HG02870 (cell line): ENCODE measurements around the gene WFS1.

Source experiments
- ATAC-seq: cut with Tn5 transposase; IDR thresholded peaks from one replicate; pipeline ENCODE4 v1.9.1; 2021; ENCODE audit warnings: mild to moderate bottlenecking, moderate library complexity; ENCODE audit not compliant: unreplicated experiment

Gene WFS1

DNA sequence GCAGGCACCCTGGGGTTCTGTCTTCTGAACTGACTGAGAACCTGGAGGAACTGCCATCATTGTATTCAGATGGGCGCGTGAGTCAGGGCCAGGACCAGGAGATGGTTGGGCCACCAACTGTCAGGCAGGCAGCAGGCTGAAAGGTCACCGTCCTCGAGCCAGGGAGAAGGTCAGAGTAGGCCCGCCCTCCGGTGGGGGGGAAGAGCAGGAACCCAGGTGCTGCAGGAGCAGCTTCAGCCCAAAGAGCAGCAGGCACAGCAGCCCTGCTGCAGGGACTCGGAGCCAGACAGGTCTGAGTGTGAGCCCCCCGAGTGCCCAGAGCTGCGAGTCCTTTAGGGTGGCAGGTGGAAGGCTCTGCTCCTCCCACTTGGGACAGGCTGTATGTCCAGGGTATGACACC, 26.4 kb downstream of the WFS1 start:
- no peak for ATAC-seq

DNA sequence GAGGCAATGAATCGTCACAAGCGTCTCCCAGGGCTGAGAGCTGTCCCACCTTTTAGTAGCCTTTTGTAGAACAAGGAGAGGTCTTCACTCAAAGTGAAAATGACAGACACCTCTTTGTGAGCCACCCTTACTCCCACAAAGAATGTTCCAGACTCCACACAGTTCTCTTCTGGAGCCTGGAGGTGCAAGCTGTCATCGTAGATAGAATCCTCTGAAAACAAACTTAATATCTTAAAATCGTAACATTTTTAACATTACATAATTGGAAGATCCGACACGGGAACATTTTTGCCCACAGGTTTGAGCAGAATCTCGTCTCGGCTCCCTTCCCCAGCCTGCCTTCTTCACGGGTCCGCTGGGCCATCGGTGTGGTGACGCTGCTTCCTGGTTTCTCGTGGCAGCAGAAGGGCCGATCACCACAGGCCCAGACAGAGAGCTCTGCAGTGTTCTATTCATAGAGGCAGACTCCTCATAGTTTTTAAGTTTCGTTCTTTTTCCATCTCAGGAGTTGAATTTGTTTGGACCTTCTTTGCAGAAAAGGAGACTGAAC, 27.7 kb downstream of the WFS1 start:
- ATAC-seq: no peak

DNA sequence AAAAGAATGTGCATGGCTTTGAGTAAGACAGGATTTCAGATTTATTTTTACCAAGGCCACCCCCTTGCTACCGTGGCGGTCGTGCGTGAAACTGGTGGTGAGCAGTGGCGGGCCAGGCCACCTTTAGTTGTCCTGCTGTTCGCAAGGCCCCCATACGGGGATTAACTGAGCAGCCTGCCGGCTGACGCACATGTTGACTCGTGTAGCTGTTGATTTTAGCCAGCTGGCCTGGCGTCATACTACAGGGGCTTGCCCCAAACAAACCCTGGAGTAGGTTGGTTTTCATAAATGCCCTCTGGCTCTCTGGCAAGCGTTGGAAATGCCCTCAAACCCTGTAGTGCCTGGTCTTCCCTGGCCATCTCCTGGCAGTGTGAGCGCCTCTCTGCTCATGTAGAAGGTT, 28.4 kb downstream of the WFS1 start:
- no peak for ATAC-seq

DNA sequence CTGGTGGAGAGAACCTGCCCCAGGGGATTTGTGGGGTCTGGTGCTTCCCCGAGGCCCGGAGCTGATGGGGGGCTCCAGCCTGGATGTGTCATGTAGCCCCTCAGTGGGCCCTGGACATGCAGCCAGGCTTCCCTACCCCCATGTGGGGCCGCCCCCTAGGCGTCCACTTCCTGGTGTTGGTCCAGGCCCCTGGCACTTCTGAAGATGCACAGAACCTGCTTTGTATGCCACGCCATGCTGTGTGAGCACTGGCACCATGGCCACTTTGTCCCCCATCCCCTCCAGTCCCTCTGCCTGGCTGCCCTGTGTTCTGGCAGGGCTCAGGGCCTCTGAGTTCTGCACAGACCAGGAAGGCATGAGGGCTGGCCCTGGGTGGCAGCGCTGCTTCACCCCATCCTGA, 29.2 kb downstream of the WFS1 start:
- ATAC-seq: no peak

DNA sequence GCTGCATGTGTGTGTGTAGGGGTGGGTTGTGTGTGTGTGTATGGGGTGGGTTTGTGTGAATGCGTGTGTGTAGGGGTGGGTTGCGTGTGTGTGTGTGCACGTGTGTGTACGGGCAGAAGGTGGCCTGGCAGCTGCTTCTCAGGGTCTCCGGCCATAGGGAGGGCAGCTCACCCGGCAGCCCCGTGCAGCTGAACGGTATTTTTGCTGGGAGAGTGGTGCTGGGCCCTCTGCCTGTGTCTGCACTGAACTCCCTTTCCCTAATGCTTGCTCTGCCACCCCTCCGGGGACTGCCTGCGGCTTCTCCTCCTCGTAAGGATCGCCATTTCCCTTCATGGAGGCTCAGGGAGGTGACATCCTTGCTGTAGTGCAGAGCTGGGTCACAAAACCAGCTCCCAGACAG, 30.2 kb downstream of the WFS1 start:
- no peak for ATAC-seq

DNA sequence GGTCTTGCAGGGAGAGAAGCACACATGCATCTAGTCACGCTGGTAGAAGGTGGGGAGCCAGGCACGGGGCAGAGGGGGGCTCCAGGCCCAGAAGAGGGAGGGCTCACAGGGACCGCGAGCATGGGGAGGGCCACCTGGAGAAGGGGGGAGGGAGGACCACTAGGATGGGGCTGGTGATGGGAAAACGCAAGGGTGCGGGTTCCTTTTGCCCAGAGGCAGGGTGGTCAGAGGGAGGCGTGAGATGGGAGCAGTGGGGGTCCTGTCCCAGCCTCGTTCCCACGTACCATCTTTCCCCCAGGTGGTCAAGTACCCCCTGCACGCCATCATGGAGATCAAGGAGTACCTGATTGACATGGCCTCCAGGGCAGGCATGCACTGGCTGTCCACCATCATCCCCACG, 30.7 kb downstream of the WFS1 start:
- ATAC-seq: no peak

DNA sequence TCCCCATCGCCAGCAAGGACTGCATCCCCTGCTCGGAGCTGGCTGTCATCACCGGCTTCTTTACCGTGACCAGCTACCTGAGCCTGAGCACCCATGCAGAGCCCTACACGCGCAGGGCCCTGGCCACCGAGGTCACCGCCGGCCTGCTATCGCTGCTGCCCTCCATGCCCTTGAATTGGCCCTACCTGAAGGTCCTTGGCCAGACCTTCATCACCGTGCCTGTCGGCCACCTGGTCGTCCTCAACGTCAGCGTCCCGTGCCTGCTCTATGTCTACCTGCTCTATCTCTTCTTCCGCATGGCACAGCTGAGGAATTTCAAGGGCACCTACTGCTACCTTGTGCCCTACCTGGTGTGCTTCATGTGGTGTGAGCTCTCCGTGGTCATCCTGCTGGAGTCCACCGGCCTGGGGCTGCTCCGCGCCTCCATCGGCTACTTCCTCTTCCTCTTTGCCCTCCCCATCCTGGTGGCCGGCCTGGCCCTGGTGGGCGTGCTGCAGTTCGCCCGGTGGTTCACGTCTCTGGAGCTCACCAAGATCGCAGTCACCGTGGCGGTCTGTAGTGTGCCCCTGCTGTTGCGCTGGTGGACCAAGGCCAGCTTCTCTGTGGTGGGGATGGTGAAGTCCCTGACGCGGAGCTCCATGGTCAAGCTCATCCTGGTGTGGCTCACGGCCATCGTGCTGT, 31.5 kb downstream of the WFS1 start:
- ATAC-seq: no peak

DNA sequence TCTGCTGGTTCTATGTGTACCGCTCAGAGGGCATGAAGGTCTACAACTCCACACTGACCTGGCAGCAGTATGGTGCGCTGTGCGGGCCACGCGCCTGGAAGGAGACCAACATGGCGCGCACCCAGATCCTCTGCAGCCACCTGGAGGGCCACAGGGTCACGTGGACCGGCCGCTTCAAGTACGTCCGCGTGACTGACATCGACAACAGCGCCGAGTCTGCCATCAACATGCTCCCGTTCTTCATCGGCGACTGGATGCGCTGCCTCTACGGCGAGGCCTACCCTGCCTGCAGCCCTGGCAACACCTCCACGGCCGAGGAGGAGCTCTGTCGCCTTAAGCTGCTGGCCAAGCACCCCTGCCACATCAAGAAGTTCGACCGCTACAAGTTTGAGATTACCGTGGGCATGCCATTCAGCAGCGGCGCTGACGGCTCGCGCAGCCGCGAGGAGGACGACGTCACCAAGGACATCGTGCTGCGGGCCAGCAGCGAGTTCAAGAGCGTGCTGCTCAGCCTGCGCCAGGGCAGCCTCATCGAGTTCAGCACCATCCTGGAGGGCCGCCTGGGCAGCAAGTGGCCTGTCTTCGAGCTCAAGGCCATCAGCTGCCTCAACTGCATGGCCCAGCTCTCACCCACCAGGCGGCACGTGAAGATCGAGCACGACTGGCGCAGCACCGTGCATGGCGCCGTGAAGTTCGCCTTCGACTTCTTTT, 32.2 kb downstream of the WFS1 start:
- ATAC-seq: no peak

DNA sequence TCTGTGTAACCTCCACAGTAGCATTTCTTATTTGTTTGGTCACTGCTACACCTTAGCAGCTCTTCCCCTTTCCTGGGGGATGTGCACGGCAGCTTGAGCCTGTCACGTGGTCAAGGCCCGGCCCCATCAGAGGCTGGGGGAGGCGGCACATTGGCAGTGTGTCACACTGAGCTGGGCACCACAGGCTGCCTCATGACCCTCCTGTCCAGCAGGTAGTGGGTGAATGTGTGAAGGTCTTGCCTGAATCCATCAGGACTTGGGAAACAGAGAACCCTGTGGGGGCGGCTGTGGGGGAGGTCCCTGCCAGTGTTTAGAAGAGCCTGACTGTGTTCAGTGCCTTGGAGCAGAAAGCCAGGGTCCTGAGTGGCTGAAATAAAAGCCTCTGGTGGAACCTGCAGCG, 33.2 kb downstream of the WFS1 start:
- no peak for ATAC-seq

DNA sequence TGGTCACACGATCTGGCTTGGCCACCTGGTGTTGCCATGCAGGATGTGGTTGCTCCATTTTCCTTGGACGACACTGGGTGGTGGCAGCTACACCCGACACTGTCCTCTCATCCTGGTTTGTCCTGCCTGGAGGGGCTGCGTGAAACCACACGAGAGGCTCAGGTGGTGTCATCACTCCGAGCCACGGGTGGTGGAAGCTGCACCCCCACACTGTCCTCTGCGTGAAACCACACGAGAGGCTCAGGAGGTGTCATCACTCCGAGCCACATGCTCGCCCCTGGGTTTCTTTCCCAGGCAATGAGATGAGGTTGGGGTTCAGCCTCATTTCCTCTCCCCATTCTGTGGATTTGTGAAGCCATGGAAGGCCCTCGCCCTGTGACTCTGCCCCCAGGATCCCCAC, 34.3 kb downstream of the WFS1 start:
- no peak for ATAC-seq

DNA sequence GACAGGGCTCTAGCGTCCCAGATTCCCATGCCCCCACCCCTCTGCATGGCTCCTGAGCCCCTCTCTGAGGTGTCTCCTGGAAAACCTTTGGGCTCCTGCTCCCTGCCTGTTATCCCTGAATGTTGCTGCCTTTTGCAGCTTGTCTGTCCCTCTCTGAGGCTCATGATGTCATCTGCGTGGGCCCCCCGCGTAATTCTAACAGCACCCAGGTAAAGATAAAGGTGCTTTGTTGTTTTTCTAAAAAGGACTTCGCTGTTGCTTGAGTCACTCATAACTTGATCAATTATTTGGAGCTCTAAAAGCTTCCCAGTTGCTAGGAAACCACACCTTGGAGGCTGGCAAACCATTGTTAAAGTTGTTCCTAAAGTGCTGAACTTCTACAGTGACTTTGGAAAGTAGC, 36.6 kb downstream of the WFS1 start:
- ATAC-seq: no peak

DNA sequence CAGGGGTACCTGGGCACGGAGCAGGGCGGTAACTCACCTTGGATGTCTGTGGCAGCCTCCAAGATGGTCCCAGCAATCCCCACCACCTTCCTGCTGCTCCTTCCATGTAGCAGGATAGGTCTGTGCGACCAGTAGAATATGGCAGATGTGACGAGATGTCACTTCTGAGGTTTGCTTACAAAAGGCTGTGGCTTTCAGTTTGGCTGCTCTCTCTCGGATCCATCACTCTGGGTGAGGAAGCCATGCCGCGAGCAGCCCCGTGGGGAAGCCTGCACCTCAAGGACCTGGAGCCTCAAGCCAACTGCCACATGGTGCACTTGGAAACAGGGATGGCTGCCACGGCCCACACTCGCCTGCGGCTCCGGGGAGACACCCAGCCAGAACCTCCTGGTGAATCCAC, 37.6 kb downstream of the WFS1 start:
- ATAC-seq: no peak

DNA sequence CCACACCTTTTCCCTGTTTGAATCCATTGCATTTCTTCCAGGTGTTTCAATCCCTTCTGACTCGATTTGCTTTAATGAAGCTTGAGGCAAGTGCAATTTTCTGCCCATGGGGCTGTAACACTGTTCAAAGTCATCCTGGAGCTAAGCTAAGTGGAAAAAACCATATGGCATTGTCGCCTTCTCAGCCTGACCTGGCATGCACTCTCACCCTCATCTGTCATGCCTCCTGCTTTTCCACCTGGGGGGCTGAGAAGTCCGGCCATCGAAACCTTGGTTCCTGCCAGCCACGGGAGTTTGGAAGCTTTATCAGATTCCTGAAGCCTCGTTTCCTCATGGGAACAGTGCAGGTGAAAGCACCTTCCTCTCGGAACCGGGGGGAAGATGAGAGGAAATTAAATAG, 38.2 kb downstream of the WFS1 start:
- no peak for ATAC-seq

DNA sequence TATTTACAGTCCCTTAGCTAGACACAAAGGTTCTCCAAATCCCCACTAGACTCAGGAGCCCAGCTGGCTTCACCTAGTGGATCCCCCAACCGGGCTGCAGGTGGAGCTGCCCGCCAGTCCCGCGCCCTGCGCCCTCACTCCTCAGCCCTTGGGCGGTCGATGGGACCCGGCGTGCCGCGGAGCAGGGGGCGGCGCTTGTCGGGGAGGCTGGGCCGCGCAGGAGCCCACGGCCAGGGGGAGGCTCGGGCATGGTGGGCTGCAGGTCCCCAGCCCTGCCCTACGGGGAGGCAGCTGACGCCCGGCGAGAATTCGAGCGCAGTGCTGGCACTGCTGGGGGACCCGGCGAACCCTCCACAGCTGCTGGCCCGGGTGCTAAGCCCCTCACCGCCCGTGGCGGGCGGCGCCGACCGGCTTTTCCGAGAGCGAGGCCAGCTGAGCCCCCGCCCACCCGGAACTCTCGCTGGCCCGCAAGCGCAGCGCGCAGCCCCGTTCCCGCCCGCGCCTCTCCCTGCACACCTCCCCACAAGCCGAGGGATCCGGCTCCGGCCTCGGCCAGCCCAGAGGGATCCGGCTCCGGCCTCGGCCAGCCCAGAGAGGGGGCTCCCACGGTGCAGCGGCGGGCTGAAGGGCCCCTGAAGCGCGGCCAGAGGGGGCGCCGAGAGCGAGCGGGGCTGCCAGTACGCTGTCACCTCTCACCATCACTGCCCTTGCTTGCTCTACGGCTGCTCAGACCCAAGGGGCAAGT, 39.4 kb downstream of the WFS1 start:
- ATAC-seq: no peak

DNA sequence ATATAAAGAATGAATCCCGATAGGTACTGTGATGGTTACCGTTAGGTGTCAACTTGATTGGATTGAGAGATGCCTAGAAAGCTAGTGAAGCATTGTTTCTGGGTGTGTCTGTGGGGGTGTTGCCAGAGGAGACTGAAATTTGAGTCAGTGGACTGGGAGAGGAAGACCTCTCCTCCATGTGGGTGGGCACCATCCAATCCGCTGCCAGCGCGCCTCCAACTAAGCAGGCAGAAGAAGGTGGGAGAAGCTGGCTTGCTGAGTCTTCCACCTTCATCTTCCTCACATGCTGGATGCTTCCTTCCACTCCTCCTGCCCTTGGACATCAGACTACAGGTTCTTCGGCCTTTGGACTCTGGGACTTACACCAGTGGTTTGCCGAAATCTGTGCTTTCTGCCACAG, 40.1 kb downstream of the WFS1 start:
- no peak for ATAC-seq

DNA sequence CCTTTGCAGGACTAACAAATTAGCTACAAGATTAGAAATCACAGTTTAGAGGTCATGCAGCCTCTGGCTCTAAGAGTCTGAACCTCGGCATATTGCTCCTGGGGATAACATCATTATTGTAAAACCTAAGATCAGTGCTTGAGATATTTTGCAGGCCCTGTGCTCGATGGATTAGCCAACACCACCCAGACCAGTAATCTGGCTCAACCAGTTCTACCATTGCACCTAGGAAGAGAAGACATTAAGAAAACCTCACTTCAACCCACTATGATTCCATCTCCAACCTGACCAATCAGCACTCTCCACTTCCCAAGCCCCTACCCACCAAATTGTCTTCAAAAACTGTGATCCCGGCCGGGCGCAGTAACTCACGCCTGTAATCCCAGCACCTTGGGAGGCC, 43.6 kb downstream of the WFS1 start:
- ATAC-seq: no peak

DNA sequence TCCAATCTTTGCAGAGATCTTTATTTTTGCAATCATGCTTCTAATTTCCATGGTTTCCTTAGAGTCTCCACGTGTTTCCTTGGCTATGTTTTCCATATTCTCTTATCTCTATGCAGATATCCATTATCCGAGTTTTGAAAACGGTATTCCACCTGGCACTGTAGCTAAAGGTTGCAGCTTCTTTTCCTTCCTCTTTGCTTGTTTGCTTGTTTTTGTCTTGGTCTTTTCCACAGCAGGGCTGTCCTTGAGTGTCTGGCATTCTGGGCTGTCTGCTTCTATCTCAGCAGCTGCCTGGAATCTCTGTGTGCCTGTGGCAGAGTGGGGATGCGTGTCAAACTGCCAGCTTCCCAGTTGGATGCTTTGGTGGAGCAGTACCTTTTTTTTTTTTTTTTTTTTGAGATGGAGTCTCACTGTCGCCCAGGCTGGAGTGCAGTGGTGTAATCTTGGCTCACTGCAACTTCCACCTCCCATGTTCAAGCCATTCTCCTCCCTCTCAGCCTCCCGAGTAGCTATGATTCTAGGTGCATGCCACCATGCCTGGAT, 46.9 kb downstream of the WFS1 start:
- ATAC-seq: no peak

DNA sequence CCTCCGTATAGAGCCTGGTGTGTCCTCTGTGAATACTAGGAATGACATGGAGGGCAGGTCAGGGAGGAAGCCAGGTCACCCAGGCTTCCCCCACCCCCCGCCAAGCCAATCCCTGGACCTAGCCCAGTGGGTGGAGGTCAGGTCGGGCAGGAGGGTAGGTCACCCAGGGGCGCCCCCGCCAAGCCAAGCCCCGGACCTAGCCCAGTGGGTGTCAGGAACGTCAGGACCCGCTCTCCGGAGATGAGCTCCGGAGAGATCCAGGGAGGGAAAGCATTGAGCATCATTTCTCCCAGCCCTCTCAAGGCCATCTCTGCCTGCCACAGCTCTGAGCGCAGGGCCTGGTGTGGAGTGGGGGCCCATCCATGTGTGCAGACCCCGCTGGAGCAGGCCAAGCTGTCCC, 48.6 kb downstream of the WFS1 start:
- no peak for ATAC-seq

DNA sequence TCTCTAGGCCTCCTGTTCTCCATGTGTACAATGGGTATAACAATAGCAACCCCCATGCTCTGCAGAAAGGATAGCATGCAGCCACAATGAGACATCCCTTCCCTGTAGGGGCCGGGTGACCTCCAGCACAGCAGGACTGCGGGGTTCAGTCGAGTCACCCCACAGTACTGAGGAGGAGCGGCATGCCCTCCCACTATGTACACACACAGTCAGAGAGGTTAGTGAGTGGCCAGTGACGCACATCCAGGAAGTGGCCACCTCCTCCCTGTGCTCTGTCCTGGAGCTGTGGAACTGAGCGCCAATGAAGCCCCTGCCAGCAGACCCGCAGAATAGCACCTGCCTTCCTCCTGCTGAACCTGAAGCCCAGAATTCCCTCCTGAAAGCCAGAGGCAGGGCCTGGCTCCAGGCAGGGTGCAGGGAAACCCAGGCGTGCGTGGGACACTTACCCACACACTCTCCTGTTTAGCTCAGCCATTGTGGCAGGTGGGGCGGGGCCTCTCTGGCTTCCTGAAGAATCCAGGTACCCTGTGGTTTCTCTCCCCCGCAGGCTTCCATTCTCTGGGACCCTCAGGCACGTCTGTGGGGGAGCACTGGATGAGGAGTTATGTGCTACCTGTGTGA, 50.0 kb downstream of the WFS1 start:
- ATAC-seq: no peak

DNA sequence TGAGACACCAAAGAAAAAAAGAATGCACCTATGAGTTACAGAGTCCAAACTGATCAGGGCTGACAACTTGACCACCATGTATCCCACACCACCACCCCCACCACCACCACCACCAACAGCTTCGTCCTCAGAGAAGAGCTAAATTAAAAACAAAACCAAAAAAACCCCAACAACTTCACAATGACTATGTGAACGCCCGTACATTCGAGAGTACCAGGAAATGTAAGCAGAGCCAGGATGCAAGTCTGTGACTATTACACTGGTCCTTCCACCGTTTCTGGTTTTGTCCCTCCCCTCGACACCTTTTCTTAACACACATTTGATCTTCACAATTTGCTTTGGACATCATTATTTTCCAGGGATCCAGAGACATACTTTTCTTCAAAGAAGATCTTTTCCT, 51.0 kb downstream of the WFS1 start:
- no peak for ATAC-seq

DNA sequence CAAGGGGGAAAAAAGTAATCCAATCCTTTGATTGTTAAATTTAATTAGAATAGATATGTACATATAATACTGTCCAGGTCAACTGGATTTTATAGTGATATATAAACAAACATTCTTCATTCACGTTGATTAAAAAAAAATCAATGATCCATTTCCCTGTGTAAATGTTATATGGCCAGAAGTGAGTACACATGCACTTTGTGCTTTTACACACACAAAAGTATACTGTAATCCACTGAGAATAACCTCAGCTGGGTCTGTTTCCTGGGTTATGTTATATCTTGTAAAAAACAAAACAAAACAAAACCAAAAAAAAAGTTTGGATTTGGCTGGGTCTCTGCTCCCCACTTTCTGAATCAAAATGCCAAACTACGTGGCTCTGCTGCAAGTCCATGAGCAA, 51.7 kb downstream of the WFS1 start:
- no peak for ATAC-seq
